Neural cell (in vitro differentiated cells): ENCODE measurements around the gene GBA2. TPM values are rescaled to one million over a fixed set of nuclear protein-coding genes. Genes with fewer than 3 reads are reported as not detected.
A peak's percentile ranks its signal among the peaks of the same experiment; 100 is the strongest.

Experiments
- H2AFZ ChIP-seq: fragments of 200-600, 300-800 bp; sonication (generic), shearing (Covaris generic); 2 replicates; pipeline ENCODE4 v1.6.0; 2014; ENCODE audit warnings: low read depth, mild to moderate bottlenecking, antibody characterized with exemption, low read length, moderate library complexity
- H3F3A ChIP-seq: fragments of 200-600 bp; shearing (Covaris generic); 2 replicates; pipeline ENCODE4 v1.6.1; 2016; ENCODE audit warnings: mild to moderate bottlenecking, moderate library complexity, mixed read lengths, antibody characterized with exemption, low read length; ENCODE audit not compliant: insufficient read depth, poor library complexity, severe bottlenecking
- H3K27ac ChIP-seq: fragments of 200-600, 300-800 bp; sonication (generic), shearing (Covaris generic); 2 replicates; pipeline ENCODE4 v1.5.1; 2014; ENCODE audit warnings: mild to moderate bottlenecking, low read length, moderate library complexity
- H3K27me3 ChIP-seq: fragments of 300-800, 200-600 bp; sonication (generic), shearing (Covaris generic); 2 replicates; pipeline ENCODE4 v1.6.0; 2014; ENCODE audit warnings: mild to moderate bottlenecking, low read depth, low read length, moderate library complexity; ENCODE audit not compliant: insufficient read depth
- H3K36me3 ChIP-seq: fragments of 300-800, 200-600 bp; sonication (generic), shearing (Covaris generic); 2 replicates; pipeline ENCODE4 v1.5.1; 2014; ENCODE audit warnings: mild to moderate bottlenecking, antibody characterized with exemption, low read length, moderate library complexity; ENCODE audit not compliant: insufficient read depth
- H3K4me2 ChIP-seq: fragments of 300-800, 200-600 bp; sonication (generic), shearing (Covaris generic); 2 replicates; pipeline ENCODE4 v1.6.0; 2014; ENCODE audit warnings: mild to moderate bottlenecking, low read length
- H3K4me3 ChIP-seq: fragments of 300-800, 200-600 bp; sonication (generic), shearing (Covaris generic); 2 replicates; pipeline ENCODE4 v1.5.1; 2014; ENCODE audit warnings: mild to moderate bottlenecking, low read length, moderate library complexity
- H3K79me2 ChIP-seq: fragments of 200-600 bp; shearing (Covaris generic); replicated peaks from 2 replicates; pipeline ENCODE4 v1.6.0; 2014; ENCODE audit warnings: mild to moderate bottlenecking, low read length, moderate library complexity; ENCODE audit not compliant: insufficient read depth
- H3K9ac ChIP-seq: fragments of 300-800, 200-600 bp; sonication (generic), shearing (Covaris generic); 2 replicates; pipeline ENCODE4 v1.6.1; 2016; ENCODE audit warnings: mild to moderate bottlenecking, low read length, mixed read lengths
- H3K9me2 ChIP-seq: fragments of 200-600 bp; shearing (Covaris generic); 2 replicates; pipeline ENCODE4 v1.6.1; 2016; ENCODE audit warnings: mild to moderate bottlenecking, low read length, mixed read lengths; ENCODE audit not compliant: insufficient read depth
- H3K9me3 ChIP-seq: fragments of 200-600, 300-800 bp; sonication (generic), shearing (Covaris generic); 2 replicates; pipeline ENCODE4 v1.6.1; 2016; ENCODE audit warnings: mild to moderate bottlenecking, mixed run types, low read length, moderate library complexity, mixed read lengths
- H4K20me1 ChIP-seq: fragments of 200-600 bp; shearing (Covaris generic); 2 replicates; pipeline ENCODE4 v1.6.1; 2016; ENCODE audit warnings: mild to moderate bottlenecking, mixed run types; ENCODE audit not compliant: insufficient read depth
- CTCF ChIP-seq: fragments of 450-650 bp; IDR thresholded peaks from 2 replicates; pipeline ENCODE4 v1.5.1; 2014; ENCODE audit warnings: antibody characterized with exemption, mild to moderate bottlenecking, moderate library complexity; ENCODE audit not compliant: poor library complexity, severe bottlenecking
- EP300 ChIP-seq: fragments of 450-650 bp; conservative IDR thresholded peaks from 2 replicates; pipeline ENCODE4 v1.6.1; 2014; ENCODE audit warnings: antibody characterized with exemption, mild to moderate bottlenecking, moderate library complexity; ENCODE audit not compliant: poor library complexity, severe bottlenecking
- EZH2 ChIP-seq: fragments of 200-600, 300-800 bp; shearing (Covaris generic), sonication (generic); IDR thresholded peaks from 2 replicates; pipeline ENCODE4 v1.6.1; 2014; ENCODE audit warnings: antibody characterized with exemption, low read length, borderline replicate concordance, mild to moderate bottlenecking; ENCODE audit not compliant: insufficient read depth, poor library complexity, severe bottlenecking
- MXI1 ChIP-seq: fragments of 450-650 bp; conservative IDR thresholded peaks from 2 replicates; pipeline ENCODE4 v1.6.1; 2014; ENCODE audit warnings: antibody characterized with exemption, mild to moderate bottlenecking; ENCODE audit not compliant: poor library complexity, severe bottlenecking
- POLR2AphosphoS5 ChIP-seq: IDR thresholded peaks from 2 replicates; pipeline ENCODE4 v1.6.1; 2012
- RAD21 ChIP-seq: fragments of 450-650 bp; conservative IDR thresholded peaks from 2 replicates; pipeline ENCODE4 v1.6.1; 2014; ENCODE audit warnings: antibody characterized with exemption, mild to moderate bottlenecking, moderate library complexity
- REST ChIP-seq: IDR thresholded peaks from 2 replicates; pipeline ENCODE4 v1.6.1; 2012; ENCODE audit warnings: borderline replicate concordance
- SMC3 ChIP-seq: fragments of 450-650 bp; conservative IDR thresholded peaks from 2 replicates; pipeline ENCODE4 v1.6.1; 2014; ENCODE audit warnings: antibody characterized with exemption, mild to moderate bottlenecking, moderate library complexity; ENCODE audit not compliant: poor library complexity
- TAF1 ChIP-seq: IDR thresholded peaks from 2 replicates; pipeline ENCODE4 v1.6.1; 2012; ENCODE audit warnings: low read depth
- polyA plus RNA-seq: library from polyadenylated mRNA; depleted of rRNA; stranded (reverse); fragments of >200 nt; gene quantifications from 2 replicates; pipeline ENCODE4 v1.2.3, GENCODE V29; 2014

The GBA2 gene
- polyA plus RNA-seq, 1 donor from 2014 or later, result 113 TPM

DNA sequence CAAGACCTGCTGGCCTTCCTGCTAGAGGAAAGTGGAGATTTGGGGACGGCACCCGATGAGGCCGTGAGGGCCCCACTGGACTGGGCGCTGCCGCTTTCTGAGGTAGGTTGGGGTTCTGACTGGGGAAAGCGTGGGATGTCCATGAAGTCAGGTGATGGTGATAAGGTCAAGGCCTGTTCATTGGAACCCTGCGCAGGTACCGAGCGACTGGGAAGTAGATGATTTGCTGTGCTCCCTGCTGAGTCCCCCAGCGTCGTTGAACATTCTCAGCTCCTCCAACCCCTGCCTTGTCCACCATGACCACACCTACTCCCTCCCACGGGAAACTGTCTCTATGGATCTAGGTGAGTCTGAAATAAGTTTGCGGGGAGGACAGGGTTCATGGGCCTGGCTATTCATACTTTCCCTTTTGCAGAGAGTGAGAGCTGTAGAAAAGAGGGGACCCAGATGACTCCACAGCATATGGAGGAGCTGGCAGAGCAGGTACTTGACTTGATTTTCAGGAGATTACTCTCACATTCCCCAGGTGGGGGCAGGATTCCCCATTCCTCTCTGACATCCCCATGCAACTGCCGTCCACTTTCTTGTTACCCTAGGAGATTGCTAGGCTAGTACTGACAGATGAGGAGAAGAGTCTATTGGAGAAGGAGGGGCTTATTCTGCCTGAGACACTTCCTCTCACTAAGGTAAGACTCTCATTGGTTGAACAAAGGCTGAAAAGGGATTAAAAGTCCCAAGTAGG is 16.1 kb downstream of the GBA2 start:
- H2AFZ ChIP-seq, result peak overlapping the region; percentile 36
- H3F3A ChIP-seq, result no peaks in the 10 kb centered on the region
- no peaks in the 10 kb centered on the region for H3K9me2 ChIP-seq
- no peaks in the 10 kb centered on the region for H3K9me3 ChIP-seq
- H3K27ac ChIP-seq, result peak overlapping the region; percentile 83
- H3K36me3 ChIP-seq, result no peaks in the 10 kb centered on the region
- H4K20me1 ChIP-seq, result no peaks in the 10 kb centered on the region
- H3K9ac ChIP-seq, result peak overlapping the region; percentile 79
- H3K79me2 ChIP-seq, result peaks cover 31% of the 10 kb centered on the region
- H3K4me3 ChIP-seq, result peak overlapping the region; percentile 81
- H3K27me3 ChIP-seq, result no peaks in the 10 kb centered on the region
- TF ChIP-seq CTCF (no peak), SMC3 (no peak), TAF1 (no peak), EZH2 (no peak), MXI1 (no peak), RAD21 (no peak), REST (no peak), EP300 (no peak), POLR2AphosphoS5 (no peak)
- H3K4me2 ChIP-seq, result peak overlapping the region; percentile 76

DNA sequence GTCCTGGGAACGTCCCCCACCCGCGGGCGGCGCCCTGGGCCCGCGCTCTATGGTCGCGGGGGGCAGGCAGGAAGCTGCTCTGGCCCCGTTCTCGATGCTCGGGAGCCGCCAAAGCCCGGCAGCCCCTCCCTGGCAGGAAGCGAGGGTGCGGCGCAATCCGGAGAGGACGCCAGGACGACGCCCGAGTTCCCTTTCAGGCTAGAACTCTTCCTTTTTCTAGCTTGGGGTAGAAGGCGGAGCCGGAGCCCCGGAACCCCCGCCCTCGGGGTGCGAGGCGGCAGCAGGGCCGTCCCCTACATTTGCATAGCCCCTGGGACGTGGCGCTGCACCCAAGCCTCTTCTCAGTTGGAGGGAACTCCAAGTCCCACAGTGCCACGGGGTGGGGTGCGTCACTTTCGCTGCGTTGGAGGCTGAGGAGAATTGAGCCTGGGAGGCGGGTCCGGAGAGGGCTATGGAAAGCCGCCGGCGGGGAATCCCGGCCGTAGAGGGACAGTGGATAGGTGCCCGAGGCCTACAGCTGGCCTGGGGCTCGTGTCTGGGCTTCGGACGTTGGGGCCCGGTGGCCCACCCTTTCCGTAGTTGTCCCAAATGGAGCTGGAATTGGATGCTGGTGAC is 16.7 kb downstream of the GBA2 start, which contains the start of the genes CREB3 and TLN1:
TSS of gene CREB3 (plus strand) at position 482 of the 615 bp plus-strand sequence. CDS start at position 589, 107 bp downstream.
TSS of gene TLN1 (minus strand) at position 11 of the 615 bp plus-strand sequence. CDS start 6,501 bp downstream, outside the sequence.
- Histone ChIP-seq H3K9ac (peak within 1 kb of the TSS; percentile 79), H3K27ac (peak within 1 kb of the TSS; percentile 83), H3K4me3 (peak within 1 kb of the TSS; percentile 81), H3F3A (no peaks in the 10 kb centered on the region), H3K9me3 (no peaks in the 10 kb centered on the region), H3K79me2 (peaks cover 31% of the 10 kb centered on the region), H3K36me3 (no peaks in the 10 kb centered on the region), H3K4me2 (peak within 1 kb of the TSS; percentile 83), H4K20me1 (no peaks in the 10 kb centered on the region), H2AFZ (peak within 1 kb of the TSS; percentile 78), H3K27me3 (no peaks in the 10 kb centered on the region), H3K9me2 (no peaks in the 10 kb centered on the region)
- TF ChIP-seq TAF1, result no peak
- peak; percentile 67 for TF ChIP-seq MXI1
- peak; percentile 22 for TF ChIP-seq RAD21
- peak; percentile 48 for TF ChIP-seq CTCF
- TF ChIP-seq EZH2, result no peak
- TF ChIP-seq EP300, result peak; percentile 35
- TF ChIP-seq SMC3, result peak; percentile 26
- peak; percentile 86 for TF ChIP-seq POLR2AphosphoS5
- TF ChIP-seq REST, result no peak
